MG63 (cell line): ENCODE data around the gene ITGB6. TPM values are rescaled to one million over a fixed set of nuclear protein-coding genes. Genes with fewer than 3 reads are reported as not detected.
"Not testable (repeated sequence)": the region's sequence is repeated elsewhere in the genome, so short reads cannot be mapped to it uniquely, and the experiment has no call there.

Experiments used
- DNase-seq: peaks from one replicate; pipeline ENCODE4 v3.0.0-alpha.2; 2020
- H3K27me3 ChIP-seq: fragments of 250-450 bp; sonication (Bioruptor Pico); 2 replicates; pipeline ENCODE4 v1.5.1; 2020; ENCODE audit warnings: mild to moderate bottlenecking, moderate library complexity
- H3K36me3 ChIP-seq: fragments of 250-450 bp; sonication (Bioruptor Pico); 2 replicates; pipeline ENCODE4 v1.5.1; 2020; ENCODE audit warnings: mild to moderate bottlenecking, moderate library complexity
- H3K4me3 ChIP-seq: fragments of 250-450 bp; sonication (Bioruptor Pico); 2 replicates; pipeline ENCODE4 v1.5.1; 2020; ENCODE audit warnings: mild to moderate bottlenecking, moderate library complexity
- H3K9me3 ChIP-seq: fragments of 250-450 bp; sonication (Bioruptor Pico); 2 replicates; pipeline ENCODE4 v1.5.1; 2020; ENCODE audit warnings: mild to moderate bottlenecking, moderate library complexity
- total RNA-seq: library from RNA; depleted of rRNA; stranded (reverse); fragments of >200 nt; shearing (Covaris generic); gene quantifications from 2 replicates; pipeline ENCODE4 v1.2.3, GENCODE V29; 2014; ENCODE audit warnings: low replicate concordance

The ITGB6 gene
- total RNA-seq, 1 experiment from 2014 or later, result not detected

DNA sequence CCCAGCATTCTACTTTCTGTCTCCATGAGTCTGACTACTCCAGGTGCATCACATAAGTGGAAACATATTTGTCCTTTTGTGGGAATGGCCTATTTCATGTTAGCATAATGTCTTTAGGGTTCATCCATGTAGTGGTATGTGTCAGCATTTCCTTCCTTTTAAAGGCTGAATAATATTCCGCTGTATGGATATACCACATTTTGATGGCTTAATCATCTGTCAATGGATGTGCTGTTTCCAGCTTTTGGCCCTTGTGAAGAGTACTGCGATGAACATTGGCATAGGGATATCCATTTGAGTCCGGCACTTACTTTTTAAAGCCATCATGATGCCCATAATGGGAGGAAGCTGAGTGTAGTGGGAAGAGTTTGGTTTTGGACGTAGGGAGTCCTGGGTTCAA lies 6.4 kb upstream of the ITGB6 start:
- H3K4me3 ChIP-seq, result no peak overlapping the region
- H3K27me3 ChIP-seq, result no peaks in the 10 kb centered on the region
- no peak for DNase-seq
- no peaks in the 10 kb centered on the region for H3K36me3 ChIP-seq
- H3K9me3 ChIP-seq, result no peaks in the 10 kb centered on the region

DNA sequence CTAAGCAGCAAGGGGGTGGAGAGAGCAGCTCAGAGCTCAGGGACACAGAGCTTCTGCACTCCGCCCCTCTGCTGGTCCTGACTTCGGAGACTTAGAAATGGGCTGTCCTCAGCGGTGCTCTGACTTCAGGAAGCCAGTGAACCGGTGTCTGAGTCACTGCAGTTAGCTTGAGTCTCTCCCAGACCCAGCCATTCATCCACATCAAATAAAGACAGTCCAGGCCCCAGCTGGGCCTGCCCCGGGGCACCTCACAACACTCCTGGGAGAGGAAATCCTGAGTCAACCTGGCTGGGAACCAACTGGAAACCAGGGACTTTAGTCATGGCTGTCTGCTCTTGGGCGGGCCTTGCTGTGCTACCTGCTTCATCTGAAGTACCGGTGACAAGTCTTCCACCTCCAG lies 5.4 kb upstream of the ITGB6 start:
- H3K9me3 ChIP-seq, result no peaks in the 10 kb centered on the region
- H3K27me3 ChIP-seq, result no peaks in the 10 kb centered on the region
- DNase-seq, result peak; percentile 97
- no peaks in the 10 kb centered on the region for H3K36me3 ChIP-seq
- H3K4me3 ChIP-seq, result no peak overlapping the region

DNA sequence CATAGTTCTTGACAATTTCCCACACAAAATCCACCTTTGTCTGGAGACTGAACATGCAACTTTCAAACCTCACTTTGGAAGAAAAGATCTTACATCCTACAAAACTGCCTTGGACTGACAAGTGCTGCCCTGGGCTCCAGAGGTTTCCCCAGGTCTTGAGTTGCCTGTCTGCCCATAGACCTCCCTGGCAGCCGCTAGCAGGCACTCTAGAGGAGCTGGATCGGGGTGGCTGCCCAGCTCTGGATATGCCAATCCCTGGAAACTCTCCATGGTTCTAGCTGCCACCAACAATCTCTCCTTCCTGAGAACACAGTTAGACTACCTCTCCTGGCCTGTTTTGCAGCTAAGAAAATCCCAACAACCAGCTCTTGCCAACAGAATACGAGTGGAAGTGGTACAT lies 3.4 kb upstream of the ITGB6 start:
- no peaks in the 10 kb centered on the region for H3K36me3 ChIP-seq
- H3K27me3 ChIP-seq, result no peaks in the 10 kb centered on the region
- no peak overlapping the region for H3K4me3 ChIP-seq
- no peaks in the 10 kb centered on the region for H3K9me3 ChIP-seq
- no peak for DNase-seq

DNA sequence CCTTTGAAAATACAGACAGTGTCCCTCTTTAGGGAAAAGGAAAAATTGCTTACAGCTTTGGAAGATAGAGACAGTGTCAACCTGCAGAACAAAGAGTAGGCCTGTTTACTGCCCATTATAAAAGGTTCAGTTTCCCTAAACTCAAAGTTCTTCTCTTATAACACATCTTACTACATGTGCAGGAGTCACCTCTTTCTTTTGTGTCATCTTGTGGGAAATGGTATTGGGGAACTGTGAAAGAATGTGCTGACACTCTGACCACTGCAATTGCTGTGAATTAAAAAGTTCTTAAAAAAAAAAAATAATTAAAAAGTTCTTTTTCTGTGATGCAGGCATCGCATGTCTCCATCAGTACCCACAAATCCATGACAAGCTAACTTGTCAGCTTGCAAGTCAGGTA lies 2.9 kb upstream of the ITGB6 start:
- Histone ChIP-seq H3K4me3 (no peak overlapping the region), H3K36me3 (no peaks in the 10 kb centered on the region), H3K9me3 (no peaks in the 10 kb centered on the region), H3K27me3 (no peaks in the 10 kb centered on the region)
- no peak for DNase-seq

DNA sequence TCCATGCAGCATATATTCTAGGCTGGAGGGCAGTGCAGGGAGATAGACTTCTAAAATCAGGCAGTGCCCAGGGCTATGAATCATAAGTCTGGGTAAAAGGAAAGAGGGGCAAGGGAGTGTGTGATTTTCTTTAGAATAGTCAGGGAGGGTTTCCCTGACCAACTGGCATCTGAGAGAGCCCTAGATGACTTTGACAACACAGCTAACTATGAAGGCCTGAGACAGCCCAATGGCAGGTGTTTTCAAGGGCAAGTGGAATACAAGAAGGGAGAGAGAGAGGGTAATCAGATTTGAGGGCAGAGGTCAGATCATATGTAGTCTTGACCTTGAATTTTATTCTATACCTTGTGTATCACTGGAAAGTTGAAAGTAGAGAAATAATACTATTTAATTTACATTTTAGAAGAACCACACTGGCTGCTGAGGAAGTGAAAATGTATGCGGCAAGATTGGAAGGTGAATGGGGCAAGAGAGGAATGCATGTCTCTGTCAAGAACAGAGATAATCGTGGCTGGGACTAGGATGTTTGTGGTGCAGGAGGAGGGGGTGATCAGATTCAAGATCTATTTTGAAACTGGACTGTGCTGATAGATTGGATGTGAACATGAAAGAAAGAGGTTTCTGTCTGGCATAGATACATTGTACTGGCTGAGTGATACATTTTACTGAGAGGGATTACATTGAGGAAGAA lies 1.9 kb upstream of the ITGB6 start:
- Histone ChIP-seq H3K27me3 (no peaks in the 10 kb centered on the region), H3K4me3 (no peak overlapping the region), H3K9me3 (no peaks in the 10 kb centered on the region), H3K36me3 (no peaks in the 10 kb centered on the region)
- no peak for DNase-seq

DNA sequence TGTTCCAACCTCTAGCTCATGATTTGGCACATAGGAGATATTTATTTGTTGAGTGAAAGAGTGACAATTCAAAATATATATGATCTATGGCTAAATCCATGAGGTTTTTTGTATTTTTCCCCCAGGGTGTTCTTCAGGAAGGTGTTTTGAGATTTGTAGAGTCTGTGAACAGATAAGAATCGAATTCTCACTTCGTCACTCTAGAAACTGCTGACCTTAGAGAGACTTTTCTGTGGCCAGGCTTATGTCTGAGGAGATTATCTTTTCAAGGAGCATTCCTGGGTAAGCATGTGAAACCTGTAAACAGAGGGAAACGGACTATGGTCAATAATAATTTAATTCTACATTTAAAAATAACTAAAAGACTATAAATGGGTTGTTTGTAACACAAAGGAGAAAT lies 849 bp upstream of the ITGB6 start:
- DNase-seq, result no peak
- H3K36me3 ChIP-seq, result no peaks in the 10 kb centered on the region
- no peaks in the 10 kb centered on the region for H3K9me3 ChIP-seq

DNA sequence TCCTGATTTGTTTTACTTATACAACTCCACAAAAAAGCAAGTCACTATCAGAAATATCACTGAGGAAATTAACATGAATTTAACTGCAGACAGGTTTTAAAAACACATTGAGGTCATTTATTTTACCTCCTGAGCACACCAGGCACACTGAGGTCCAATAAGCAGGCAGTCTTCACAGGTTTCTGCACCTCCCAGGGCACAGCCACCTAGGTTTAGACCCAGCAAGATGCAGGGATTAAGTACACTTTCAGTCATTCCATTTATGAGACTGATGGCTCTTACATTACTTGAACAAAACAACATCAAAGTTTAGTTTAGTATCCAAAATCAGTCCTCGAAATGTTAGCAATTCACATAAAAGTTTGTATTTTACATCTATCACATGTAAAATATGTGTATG lies 1.0 kb downstream of the ITGB6 start:
- H3K4me3 ChIP-seq, result no peak overlapping the region
- H3K27me3 ChIP-seq, result no peaks in the 10 kb centered on the region
- no peak for DNase-seq
- H3K36me3 ChIP-seq, result no peaks in the 10 kb centered on the region
- H3K9me3 ChIP-seq, result no peaks in the 10 kb centered on the region

More for the DNA sequence above, 849 bp upstream of the ITGB6 start:
- H3K27me3 ChIP-seq, result no peaks in the 10 kb centered on the region
- no peak overlapping the region for H3K4me3 ChIP-seq

DNA sequence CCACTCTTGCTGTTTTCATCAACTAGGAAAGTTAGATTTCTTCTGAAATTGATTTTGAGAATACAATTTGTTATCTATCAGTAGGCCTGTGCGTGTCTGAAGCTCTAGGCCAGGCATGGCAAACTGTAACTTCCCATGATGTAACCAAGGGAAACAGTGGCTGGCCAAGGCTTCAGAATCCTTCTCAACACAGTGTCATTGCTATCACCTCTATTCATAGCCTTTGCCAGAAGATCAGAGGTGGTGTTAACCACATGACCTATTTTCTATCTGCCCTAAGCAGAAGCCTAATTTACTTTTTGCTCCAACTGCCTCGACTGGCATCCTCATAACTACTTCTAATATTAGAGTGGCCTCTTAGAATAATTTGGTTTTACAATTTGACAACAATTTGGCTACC lies 2.5 kb downstream of the ITGB6 start:
- no peak for DNase-seq
- no peaks in the 10 kb centered on the region for H3K27me3 ChIP-seq
- H3K9me3 ChIP-seq, result no peaks in the 10 kb centered on the region
- H3K36me3 ChIP-seq, result no peaks in the 10 kb centered on the region
- no peak overlapping the region for H3K4me3 ChIP-seq

DNA sequence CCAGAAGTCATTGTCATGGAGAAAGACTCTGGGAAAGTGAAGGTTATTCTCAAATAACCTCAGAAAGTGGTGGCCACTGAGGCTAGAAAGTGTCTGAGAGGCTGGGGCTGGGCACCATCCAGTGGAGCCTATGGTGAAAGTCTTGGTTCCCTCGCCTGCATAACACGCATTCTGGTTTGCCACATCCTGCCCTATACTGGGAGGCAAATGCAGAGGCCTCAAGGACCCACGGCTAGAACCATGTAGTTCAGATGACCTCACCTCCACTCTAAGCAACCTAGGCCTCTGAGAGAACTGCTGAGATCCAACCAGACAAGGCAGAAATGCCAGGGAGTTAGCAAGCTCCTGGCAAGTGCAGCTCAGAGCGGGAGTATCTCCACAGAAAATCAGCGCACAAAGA lies 5.1 kb downstream of the ITGB6 start:
- H3K4me3 ChIP-seq, result no peak overlapping the region
- H3K27me3 ChIP-seq, result no peaks in the 10 kb centered on the region
- no peaks in the 10 kb centered on the region for H3K9me3 ChIP-seq
- H3K36me3 ChIP-seq, result no peaks in the 10 kb centered on the region
- no peak for DNase-seq

DNA sequence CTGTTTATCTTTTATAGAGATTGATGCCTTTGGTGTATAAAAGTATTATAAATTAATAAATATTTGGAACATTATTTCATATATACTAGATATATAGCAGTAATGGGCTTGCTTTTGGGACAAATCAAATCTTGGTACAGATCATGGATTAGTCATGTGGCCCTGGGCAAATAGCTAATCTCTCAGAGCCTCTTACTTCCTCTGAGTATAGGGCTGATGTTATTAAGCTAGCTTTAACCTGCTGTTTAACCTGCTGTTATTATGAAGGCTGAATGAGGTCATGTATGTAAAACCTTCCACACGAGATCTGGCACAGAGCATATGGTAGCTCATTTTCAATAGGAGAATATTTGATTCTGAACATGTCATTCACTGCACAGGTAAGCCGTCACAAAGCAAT lies 5.7 kb downstream of the ITGB6 start:
- H3K9me3 ChIP-seq, result no peaks in the 10 kb centered on the region
- no peaks in the 10 kb centered on the region for H3K27me3 ChIP-seq
- no peak for DNase-seq
- H3K4me3 ChIP-seq, result no peak overlapping the region
- no peaks in the 10 kb centered on the region for H3K36me3 ChIP-seq

DNA sequence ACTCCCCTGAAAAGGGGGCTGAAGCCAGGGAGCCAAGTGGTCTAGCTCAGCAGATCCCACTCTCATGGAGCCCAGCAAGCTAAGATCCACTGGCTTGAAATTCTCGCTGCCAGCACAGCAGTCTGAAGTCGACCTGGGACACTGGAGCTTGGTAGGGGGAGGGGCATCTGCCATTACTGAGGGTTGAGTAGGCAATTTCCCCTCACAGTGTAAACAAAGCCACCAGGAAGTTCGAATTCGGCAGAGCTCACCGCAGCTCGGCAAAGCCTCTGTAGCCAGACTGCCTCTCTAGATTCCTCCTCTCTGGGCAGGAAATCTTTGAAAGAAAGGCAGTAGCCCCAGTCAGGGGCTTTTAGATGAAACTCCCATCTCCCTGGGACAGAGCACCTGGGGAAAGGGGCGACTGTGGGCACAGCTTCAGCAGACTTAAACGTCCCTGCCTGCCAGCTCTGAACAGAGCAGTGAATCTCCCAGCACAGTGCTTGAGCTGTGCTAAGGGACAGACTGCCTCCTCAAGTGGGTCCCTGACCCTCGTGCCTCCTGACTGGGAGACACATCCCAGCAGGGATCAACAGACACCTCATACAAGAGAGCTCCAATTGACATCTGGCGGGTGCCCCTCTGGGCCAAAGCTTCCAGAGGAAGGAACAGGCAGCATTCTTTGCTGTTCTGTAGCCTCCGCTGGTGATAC lies 18.8 kb downstream of the ITGB6 start:
- H3K4me3 ChIP-seq, result not testable (repeated sequence)

DNA sequence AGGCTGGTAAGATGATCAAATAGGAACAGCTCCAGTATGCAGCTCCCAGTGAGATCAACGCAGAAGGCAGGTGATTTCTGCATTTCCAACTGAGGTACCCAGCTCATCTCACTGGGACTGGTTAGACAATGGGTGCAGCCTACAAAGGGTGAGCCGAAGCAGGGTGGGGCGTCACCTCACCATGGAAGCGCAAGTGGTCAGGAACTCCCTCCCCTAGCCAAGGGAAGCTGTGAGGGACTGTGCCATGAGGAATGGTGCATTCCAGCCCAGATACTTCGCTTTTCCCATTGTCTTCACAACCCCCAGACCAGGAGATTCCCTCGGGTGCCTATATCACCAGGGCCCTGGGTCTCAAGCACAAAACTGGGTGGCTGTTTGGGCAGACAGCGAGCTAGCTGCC lies 19.4 kb downstream of the ITGB6 start:
- not testable (repeated sequence) for DNase-seq, H3K27me3 ChIP-seq, H3K9me3 ChIP-seq, H3K4me3 ChIP-seq, H3K36me3 ChIP-seq

More for the DNA sequence above, 18.8 kb downstream of the ITGB6 start:
- not testable (repeated sequence) for DNase-seq, H3K9me3 ChIP-seq, H3K36me3 ChIP-seq, H3K27me3 ChIP-seq

DNA sequence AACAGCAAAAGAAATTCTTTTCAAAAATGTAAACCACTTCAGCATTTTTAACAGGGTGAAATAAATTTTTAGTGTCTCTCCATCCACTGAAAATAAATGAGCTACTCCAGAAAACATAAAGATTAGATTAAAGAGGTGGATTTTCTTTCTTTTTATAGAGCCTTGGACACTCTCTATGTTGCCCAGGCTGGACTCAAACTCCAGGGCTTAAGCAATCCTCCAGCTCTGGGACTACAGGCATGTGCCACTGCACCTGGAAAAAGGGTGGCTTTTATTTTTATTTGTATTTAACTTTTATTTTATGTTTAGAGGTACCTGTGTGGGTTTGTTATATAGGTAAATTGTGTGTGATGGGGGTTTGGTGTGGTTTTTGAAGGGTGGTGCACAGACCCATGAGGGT lies 19.9 kb downstream of the ITGB6 start:
- DNase-seq, result no peak
- Histone ChIP-seq H3K4me3 (no peak overlapping the region), H3K9me3 (no peaks in the 10 kb centered on the region), H3K27me3 (no peaks in the 10 kb centered on the region), H3K36me3 (no peaks in the 10 kb centered on the region)

DNA sequence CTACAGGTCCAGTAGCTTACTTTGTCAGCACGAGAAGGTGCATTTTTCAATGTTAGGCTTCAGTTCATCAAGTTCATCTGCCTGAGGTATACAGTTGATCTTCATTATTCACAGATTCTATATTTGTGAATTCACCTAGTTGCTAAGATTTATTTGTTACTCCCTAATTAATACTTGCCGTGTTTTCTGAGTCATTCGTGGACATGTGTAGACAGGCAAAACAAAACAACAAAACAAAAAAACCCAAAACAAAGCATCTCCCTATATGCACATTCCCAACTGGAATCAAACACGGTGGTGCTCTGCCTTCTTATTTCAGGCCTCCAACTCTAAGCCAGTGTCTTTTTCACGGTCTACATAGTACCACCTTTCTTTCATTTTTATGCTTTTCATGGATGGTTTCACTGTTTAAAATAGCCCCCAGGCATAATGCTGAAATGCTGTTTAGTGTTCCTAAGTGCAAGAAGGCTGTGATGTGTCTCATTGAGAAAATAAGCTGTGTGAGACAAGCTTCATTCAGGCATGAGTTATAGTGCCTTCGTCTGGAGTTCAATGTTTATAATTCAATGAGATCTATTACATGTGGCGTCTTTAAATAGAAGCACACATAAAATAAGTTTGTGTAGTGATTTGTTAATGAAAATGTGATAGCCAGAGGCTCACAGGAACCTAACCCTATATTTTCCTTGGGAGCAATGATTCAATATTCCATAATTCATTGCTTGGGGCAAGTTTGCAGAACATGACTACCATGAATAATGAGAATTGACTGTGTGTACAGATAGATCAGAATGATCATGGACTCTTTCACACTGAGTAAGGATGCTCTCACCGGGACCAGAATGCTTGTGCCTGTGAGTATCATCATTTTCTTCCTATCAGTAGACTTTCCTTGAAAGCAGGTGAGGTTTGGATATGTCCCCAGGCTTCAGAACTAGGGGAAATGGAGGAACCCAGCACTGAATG lies 24.6 kb downstream of the ITGB6 start:
- Histone ChIP-seq H3K9me3 (no peaks in the 10 kb centered on the region), H3K36me3 (no peaks in the 10 kb centered on the region), H3K4me3 (no peak overlapping the region), H3K27me3 (no peaks in the 10 kb centered on the region)
- no peak for DNase-seq

DNA sequence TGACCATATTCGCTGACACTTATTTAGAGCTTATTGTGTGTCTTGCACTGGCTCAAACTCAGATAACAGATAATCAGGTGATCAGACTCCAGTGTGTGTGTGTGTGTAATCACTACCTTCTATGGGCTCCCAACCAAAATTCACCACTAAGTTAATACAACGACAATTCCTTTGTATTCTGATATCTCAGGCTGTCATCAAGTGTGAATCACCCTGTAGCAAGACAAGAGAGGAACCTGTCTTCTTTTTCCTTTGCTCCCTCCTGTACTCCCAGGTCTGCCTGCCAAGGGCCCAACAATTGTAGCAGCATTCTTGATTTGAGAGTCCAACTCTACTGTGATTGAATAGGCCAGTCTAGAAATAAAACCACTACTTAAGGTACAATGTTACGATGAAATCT lies 25.8 kb downstream of the ITGB6 start:
- Histone ChIP-seq H3K9me3 (no peaks in the 10 kb centered on the region), H3K27me3 (no peaks in the 10 kb centered on the region), H3K4me3 (no peak overlapping the region), H3K36me3 (no peaks in the 10 kb centered on the region)
- DNase-seq, result no peak

DNA sequence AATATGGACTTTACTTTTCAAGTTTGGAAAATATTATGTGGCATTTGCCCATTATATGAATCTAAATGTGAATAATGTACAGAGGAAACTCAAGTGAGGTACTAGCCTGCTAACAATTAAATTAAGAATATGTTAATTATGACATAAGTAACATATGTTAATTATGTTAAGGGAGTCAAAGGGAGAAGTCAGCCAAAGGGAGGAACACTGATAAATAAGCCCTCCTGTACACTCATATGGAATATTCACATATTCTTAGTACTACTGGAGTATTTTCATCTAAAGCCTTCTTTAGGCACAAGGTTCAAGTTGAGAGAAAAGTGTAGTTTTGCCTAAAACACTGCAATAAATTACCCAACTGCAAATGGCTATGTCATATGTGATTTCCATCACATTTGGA lies 30.1 kb downstream of the ITGB6 start:
- no peak for DNase-seq
- Histone ChIP-seq H3K9me3 (no peaks in the 10 kb centered on the region), H3K27me3 (no peaks in the 10 kb centered on the region), H3K36me3 (no peaks in the 10 kb centered on the region), H3K4me3 (no peak overlapping the region)

DNA sequence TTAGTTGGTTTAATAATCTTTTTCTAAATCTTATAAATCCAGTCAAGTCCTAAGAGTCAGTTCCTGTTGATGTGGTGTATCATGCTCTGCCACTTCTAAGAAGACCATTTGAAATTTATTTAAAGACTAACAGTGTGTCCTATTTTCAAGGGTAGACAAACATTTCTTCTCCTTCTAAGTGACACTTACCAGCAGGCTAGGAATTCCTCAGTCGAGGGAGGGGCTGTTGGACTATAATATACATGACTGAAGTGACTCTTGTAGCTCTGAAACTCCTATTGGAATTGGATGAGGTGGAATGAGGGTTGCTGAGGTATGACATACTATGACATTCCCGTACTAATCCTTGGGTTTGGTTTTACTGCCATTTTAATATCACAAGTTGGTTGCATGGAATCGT lies 30.6 kb downstream of the ITGB6 start:
- Histone ChIP-seq H3K27me3 (no peaks in the 10 kb centered on the region), H3K9me3 (no peaks in the 10 kb centered on the region), H3K4me3 (no peak overlapping the region), H3K36me3 (no peaks in the 10 kb centered on the region)
- no peak for DNase-seq
